Measurements from ENCODE around the gene PDE7B. TPM values are rescaled to one million over a fixed set of nuclear protein-coding genes. Genes with fewer than 3 reads are reported as not detected.

Gene PDE7B
- total RNA-seq, 4 donors from 2014 or later, result 12.9 to 22.5 (median 16.4) TPM

DNA sequence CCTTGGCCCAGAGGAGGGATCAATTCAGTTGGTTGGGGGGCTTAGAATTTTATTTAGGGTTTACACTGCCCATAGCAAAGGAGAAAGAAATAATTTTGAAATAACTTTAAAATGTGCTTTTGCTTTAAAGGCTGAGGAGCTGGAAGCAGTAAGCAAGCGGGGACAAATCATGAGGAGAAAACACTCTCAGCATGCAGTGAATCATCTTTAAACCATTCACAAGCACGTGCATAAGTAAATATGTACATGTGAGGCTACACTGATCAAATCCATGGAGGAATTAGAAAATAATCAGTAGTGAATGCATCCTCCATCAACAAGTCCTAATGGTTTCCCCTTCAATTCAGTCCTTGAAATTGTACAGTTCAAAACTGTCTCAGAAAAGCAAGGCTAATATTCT, 217.6 kb downstream of the PDE7B start:
- TF ChIP-seq POLR2A (IDR thresholded peaks at IDR 0.05), result no peak
- no peak for TF ChIP-seq EP300 (IDR thresholded peaks at IDR 0.05)
- TF ChIP-seq, protein P1, sequence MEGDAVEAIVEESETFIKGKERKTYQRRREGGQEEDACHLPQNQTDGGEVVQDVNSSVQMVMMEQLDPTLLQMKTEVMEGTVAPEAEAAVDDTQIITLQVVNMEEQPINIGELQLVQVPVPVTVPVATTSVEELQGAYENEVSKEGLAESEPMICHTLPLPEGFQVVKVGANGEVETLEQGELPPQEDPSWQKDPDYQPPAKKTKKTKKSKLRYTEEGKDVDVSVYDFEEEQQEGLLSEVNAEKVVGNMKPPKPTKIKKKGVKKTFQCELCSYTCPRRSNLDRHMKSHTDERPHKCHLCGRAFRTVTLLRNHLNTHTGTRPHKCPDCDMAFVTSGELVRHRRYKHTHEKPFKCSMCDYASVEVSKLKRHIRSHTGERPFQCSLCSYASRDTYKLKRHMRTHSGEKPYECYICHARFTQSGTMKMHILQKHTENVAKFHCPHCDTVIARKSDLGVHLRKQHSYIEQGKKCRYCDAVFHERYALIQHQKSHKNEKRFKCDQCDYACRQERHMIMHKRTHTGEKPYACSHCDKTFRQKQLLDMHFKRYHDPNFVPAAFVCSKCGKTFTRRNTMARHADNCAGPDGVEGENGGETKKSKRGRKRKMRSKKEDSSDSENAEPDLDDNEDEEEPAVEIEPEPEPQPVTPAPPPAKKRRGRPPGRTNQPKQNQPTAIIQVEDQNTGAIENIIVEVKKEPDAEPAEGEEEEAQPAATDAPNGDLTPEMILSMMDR (IDR thresholded peaks at IDR 0.05), result no peak
- H3K36me3 ChIP-seq, result peaks cover 0 to 5% (median 0%) of the 10 kb centered on the region in 3 donors
- no peak overlapping the region for H3K4me3 ChIP-seq
- H3K9me3 ChIP-seq, result no peaks in the 10 kb centered on the region
- 42 to 44% methylated on average over 2 of the region's 2 CpGs for WGBS, 2 donors
- H3K4me1 ChIP-seq, result peaks cover 0 to 7% (median 0%) of the 10 kb centered on the region in 4 donors
- H3K27ac ChIP-seq, result no peak overlapping the region
- DNase-seq (ENCODE audit: low spot score in 2 of 2), result no peak
- H3K27me3 ChIP-seq, result no peaks in the 10 kb centered on the region

- H3K27ac ChIP-seq, result no peak overlapping the region
- no peaks in the 10 kb centered on the region for H3K9me3 ChIP-seq
- TF ChIP-seq POLR2A (IDR thresholded peaks at IDR 0.05) (no peak), EP300 (IDR thresholded peaks at IDR 0.05) (no peak)
- TF ChIP-seq, protein P1 (IDR thresholded peaks at IDR 0.05), result no peak
- WGBS, 2 donors, result 92 to 94% methylated on average over 5 of the region's 5 CpGs
- peaks cover 0 to 7% (median 0%) of the 10 kb centered on the region in 4 donors for H3K4me1 ChIP-seq
- H3K27me3 ChIP-seq, result no peaks in the 10 kb centered on the region
- H3K4me3 ChIP-seq, result no peak overlapping the region
- H3K36me3 ChIP-seq, result peaks cover 0 to 5% (median 0%) of the 10 kb centered on the region in 3 donors
- DNase-seq (ENCODE audit: low spot score in 2 of 2), result no peak
Measured at GRCh38 chr6:136070815-136071214, 219.3 kb downstream of the PDE7B start.

DNA sequence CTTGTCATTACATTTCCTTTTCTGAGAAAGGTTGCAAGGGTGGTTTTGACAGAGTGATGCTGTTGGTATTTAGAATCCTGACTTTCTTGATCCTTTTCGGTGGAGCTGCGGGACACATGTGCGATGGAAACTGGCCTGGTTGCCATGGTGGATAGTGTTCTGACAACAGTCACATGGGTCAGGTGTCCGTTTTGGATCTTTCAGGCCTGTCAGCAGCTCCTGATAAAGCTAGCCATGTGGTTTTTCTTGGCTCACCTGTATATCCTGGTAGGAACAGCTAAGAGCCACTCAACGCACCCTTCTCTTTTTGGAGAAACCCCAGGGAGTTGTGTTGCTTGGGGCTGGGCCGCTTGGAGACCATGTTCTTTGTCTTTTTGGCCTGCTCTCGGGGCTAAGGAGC, 221.2 kb downstream of the PDE7B start:
- no peak overlapping the region for H3K4me3 ChIP-seq
- no peak overlapping the region for H3K27ac ChIP-seq
- TF ChIP-seq, protein P1 (IDR thresholded peaks at IDR 0.05), result no peak
- TF ChIP-seq POLR2A (IDR thresholded peaks at IDR 0.05) (no peak), EP300 (IDR thresholded peaks at IDR 0.05) (no peak)
- no peaks in the 10 kb centered on the region for H3K27me3 ChIP-seq
- peaks cover 0 to 5% (median 0%) of the 10 kb centered on the region in 3 donors for H3K36me3 ChIP-seq
- H3K9me3 ChIP-seq, result no peaks in the 10 kb centered on the region
- WGBS, 2 donors, result 94% methylated on average over 7 of the region's 7 CpGs
- H3K4me1 ChIP-seq, result peaks cover 0 to 7% (median 0%) of the 10 kb centered on the region in 4 donors
- DNase-seq (ENCODE audit: low spot score in 2 of 2), result no peak

- Histone ChIP-seq H3K27ac (no peak overlapping the region), H3K36me3 (peaks cover 0 to 5% (median 0%) of the 10 kb centered on the region in 3 donors), H3K4me3 (no peak overlapping the region), H3K27me3 (no peaks in the 10 kb centered on the region), H3K9me3 (no peaks in the 10 kb centered on the region), H3K4me1 (peaks cover 0 to 7% (median 0%) of the 10 kb centered on the region in 4 donors)
- WGBS, 2 donors, result 88 to 95% methylated on average over 5 of the region's 5 CpGs
- no peak for TF ChIP-seq EP300 (IDR thresholded peaks at IDR 0.05)
- TF ChIP-seq, protein P1 (IDR thresholded peaks at IDR 0.05), result no peak
- no peak for TF ChIP-seq POLR2A (IDR thresholded peaks at IDR 0.05)
- DNase-seq (ENCODE audit: low spot score in 2 of 2), result no peak
Measured at GRCh38 chr6:136073216-136073615, 221.7 kb downstream of the PDE7B start.

DNA sequence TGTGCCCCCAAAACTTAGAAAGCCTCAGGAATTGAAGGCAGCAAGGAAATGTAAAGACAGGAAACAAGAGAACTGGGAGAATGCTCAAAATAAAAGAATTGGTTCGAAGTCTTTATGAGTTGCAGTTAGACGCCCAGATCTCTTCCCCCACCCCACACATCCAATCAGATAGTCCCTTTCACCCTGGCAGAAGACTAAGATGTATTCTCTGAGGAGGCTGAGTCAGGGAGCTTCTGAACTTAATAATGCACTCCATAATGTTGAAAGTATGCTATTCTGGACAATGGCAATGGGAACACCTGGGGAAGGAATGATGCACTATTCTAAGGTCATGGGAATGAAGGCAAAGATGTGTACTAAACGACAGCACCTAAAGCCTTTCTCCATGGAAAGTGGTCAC, 225.0 kb downstream of the PDE7B start:
- no peak overlapping the region for H3K27ac ChIP-seq
- DNase-seq (ENCODE audit: low spot score in 2 of 2), result no peak
- no peak overlapping the region for H3K4me3 ChIP-seq
- peaks cover 0 to 6% (median 0%) of the 10 kb centered on the region in 4 donors for H3K4me1 ChIP-seq
- no peaks in the 10 kb centered on the region for H3K27me3 ChIP-seq
- no peaks in the 10 kb centered on the region for H3K9me3 ChIP-seq
- 74 to 76% methylated on average over 3 of the region's 3 CpGs for WGBS, 2 donors
- TF ChIP-seq POLR2A (IDR thresholded peaks at IDR 0.05), result no peak
- TF ChIP-seq, protein P1 (IDR thresholded peaks at IDR 0.05), result no peak
- no peak for TF ChIP-seq EP300 (IDR thresholded peaks at IDR 0.05)
- peaks cover 0 to 5% (median 0%) of the 10 kb centered on the region in 3 donors for H3K36me3 ChIP-seq

Measured in tibial nerve (tissue), 4 donors.